Cerebellar cortex (tissue), 1 donor: ENCODE results near the gene DPM3.
"Not testable (repeated sequence)": the region's sequence is repeated elsewhere in the genome, so short reads cannot be mapped to it uniquely, and the experiment has no call there.

Experiments used
- DNase-seq: peaks from one replicate; pipeline ENCODE4 v3.0.0-alpha.2; 2015; ENCODE audit warnings: low spot score

DPM3 gene

GRCh38 chr1:155125511-155125945, 14.8 kb downstream of the DPM3 start:
- DNase-seq, result peak; percentile 25

GRCh38 chr1:155124503-155125463, 15.5 kb downstream of the DPM3 start:
- no peak for DNase-seq

GRCh38 chr1:155123801-155124200, 16.5 kb downstream of the DPM3 start:
- DNase-seq, result no peak

GRCh38 chr1:155122308-155122707, 18.0 kb downstream of the DPM3 start:
- DNase-seq, result no peak

- DNase-seq, result no peak
Observed at GRCh38 chr1:155121249-155121648, 19.1 kb downstream of the DPM3 start.

GRCh38 chr1:155120253-155120652, 20.1 kb downstream of the DPM3 start:
- DNase-seq, result no peak

DNA sequence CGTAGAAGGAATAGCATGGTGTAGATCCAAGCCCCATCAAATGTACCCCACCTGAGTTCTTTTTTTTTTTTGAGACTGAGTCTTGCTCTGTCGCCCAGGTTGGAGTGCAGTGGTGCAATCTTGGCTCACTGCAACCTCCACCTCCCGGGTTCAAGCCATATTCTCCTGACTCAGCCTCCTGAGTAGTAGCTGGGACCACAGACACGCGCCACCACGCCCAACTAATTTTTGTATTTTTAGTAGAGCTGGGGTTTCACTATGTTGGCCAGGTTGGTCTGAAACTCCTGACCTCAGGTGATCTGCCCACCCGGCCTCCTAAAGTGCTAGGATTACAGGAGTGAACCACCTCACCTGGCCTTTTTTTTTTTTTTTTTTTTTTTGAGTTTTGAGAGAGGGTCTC, 22.2 kb downstream of the DPM3 start:
- DNase-seq, result not testable (repeated sequence)

GRCh38 chr1:155117610-155118009, 22.7 kb downstream of the DPM3 start:
- no peak for DNase-seq

- DNase-seq, result no peak
Observed at GRCh38 chr1:155116113-155116764, 24.1 kb downstream of the DPM3 start.

DNA sequence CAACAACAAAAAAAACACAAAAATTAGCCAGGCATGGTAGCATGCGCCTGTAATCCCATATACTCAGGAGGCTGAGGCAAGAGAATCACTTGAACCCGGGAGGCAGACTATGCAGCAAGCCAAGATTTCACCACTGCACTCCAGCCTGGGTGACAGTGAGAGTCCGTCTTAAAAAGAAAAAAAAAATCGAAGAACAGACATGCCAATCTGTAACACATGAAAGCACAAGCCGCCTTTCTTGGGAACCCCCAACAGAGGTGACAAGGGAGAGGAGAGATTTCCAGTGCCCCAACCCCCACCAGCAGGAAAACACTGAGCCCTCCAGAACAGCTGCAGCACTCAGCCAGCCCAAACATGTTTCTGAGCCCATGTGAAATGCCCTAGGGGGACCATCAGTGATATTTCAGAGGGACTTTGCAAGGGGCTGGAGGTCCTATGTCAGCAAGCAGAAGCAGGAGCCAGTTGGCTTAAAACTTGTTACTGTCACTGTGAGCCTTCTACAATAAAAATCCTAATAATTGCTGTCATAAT, 26.8 kb downstream of the DPM3 start:
- no peak for DNase-seq

GRCh38 chr1:155110826-155111225, 29.5 kb downstream of the DPM3 start:
- DNase-seq, result no peak

DNA sequence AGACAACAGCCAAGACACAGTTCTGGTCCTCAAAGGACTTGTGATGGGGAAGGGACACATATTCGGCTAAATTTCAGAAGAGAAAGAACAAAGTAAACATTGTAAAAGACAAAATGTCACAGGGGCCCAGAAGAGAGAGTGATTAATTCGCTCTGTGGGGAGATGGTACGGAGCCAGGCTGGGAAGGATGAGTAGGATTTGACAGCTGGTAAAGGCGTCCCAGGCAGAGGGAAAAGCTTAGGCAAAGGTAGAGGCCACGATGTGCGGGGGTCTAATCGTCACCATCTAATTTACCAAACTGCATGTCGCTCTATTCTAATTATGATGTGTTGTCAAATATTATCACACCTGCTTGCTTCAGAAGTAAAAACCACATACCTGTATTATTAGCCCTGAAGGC, 29.9 kb downstream of the DPM3 start:
- DNase-seq, result no peak

DNA sequence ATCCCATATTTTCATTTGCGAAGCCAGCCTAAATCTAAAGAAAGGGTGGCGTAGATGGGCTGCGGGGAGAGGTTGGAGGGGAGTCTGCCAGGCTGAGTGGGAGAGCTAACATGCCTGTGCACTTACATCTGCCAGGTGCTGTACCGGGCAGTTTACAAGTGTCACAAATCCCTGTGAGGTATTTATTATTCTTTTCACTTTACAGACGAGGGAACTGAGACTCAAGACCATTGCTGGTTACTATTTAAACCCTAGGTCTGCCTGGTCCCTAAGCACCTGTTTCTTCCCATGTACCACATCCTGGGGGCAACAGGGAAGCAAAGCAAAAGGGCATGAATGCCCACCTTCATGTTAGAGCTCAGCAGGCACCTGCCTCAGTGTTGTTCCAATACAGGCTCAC, 32.0 kb downstream of the DPM3 start:
- no peak for DNase-seq

GRCh38 chr1:155107309-155108264, 32.7 kb downstream of the DPM3 start:
- DNase-seq, result no peak

GRCh38 chr1:155106862-155107261, 33.5 kb downstream of the DPM3 start:
- DNase-seq, result no peak

DNA sequence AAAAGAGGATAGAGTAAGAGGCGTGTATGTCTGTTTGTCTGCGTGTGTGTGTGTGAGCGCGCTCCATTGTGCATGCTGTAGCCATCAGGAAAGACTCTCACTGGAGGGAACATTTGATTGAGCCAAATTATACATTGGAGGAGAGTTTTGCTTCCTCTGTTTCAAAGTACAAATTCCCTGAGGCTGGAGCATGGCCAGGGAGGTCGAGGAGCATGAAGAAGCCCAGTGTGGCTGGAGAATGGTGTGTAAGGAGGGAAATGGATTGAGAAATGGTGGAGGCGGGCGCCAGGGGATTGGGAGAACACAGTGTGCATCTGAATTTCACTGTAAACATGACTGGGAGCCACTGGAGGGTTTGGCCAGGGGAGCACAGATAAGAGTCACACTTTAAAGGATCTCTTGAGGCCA, 34.7 kb downstream of the DPM3 start:
- DNase-seq, result no peak

DNA sequence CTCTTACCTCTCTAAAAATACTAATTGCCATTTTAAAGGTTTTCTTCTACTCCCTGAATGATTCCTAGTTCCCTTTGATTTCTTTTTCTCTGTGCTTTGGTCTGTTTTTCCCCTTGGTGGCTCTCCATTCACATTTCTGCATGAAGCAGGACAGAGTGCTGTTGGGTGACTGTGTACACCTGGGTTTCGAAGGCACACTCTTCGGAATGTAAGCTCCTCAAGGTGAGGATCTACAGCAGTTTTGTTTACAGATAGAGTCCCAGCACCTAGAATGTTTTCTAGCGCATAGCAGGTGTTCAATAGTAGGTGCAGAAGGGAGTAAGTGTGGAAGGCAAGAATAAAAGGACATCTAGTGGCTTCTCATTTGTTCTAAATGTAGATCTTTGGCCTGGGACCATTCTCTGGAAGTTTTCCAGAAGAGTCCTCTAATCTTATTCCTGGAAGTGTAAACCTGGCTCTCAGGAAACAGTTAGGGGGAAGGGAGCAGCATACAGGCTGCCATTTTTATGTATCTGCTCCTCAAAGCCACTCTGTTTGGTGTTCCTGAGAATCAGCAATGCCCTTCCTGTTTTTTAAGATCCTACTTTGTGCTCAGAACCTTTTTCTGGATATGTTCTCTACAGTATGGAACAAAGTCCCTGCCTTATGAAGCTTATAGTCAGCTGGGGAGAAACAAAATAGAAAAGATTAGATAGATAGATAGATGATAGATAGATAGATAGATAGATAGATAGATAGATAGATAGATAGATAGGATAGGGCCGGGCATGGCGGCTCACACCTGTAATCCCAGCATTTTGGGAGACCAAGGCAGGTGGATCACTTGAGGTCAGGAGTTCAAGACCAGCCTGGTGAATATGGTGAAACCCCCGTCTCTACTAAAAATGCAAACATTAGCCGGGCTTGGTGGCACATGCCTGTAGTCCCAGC, 35.5 kb downstream of the DPM3 start:
- DNase-seq, result no peak

DNA sequence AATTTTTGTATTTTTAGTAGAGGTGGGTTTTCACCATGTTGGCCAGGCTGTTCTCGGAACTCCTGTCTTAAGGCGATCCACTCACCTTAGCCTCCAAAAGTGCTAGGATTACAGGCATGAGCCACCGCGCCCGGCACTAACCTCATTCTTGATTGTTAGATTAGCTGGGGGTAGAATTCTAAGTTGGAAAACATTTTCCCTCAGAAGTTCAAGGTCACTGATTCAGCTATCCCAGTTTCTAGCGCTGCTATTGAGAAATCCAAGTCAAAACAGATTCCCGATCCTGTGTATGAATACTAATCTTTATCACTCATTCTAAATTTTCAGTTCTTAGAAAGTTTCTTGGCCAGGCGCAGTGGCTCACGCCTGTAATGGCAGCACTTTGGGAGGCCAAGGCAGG, 37.0 kb downstream of the DPM3 start:
- no peak for DNase-seq

GRCh38 chr1:155099331-155099730, 41.0 kb downstream of the DPM3 start:
- no peak for DNase-seq

DNA sequence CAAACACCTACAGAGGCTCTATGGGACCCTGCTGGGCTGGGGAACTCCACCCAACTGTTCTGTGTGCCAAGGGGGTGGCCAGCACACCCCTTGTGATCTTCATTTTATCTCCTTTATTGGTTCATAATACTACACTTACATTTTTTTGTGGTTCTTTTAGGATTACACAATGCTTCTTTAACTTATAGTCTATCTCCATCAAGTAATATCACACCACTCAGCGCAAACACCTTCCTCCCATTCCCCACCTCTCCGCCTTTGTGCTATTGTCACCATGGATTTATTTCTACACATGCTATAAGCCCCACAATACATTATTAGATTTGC, 45.7 kb downstream of the DPM3 start:
- no peak for DNase-seq
